Measurements from ENCODE around the gene MLYCD.

The MLYCD gene

GRCh38 chr16:83956336-83957289, 57.7 kb downstream of the MLYCD start:
- peak; percentile 81 for DNase-seq (ENCODE audit: low read depth)

GRCh38 chr16:83957296-83957855, 58.5 kb downstream of the MLYCD start:
- no peak for DNase-seq (ENCODE audit: low read depth)

GRCh38 chr16:83958137-83958845, 59.4 kb downstream of the MLYCD start:
- no peak for DNase-seq (ENCODE audit: low read depth)

GRCh38 chr16:83958846-83959565, 60.1 kb downstream of the MLYCD start:
- DNase-seq (ENCODE audit: low read depth), result no peak

- no peak for DNase-seq (ENCODE audit: low read depth)
Measured at GRCh38 chr16:83959656-83960434, 60.9 kb downstream of the MLYCD start.

GRCh38 chr16:83960521-83961249, 61.8 kb downstream of the MLYCD start:
- no peak for DNase-seq (ENCODE audit: low read depth)

GRCh38 chr16:83961591-83961990, 62.7 kb downstream of the MLYCD start:
- DNase-seq (ENCODE audit: low read depth), result no peak

GRCh38 chr16:83963277-83964119, 64.6 kb downstream of the MLYCD start:
- DNase-seq (ENCODE audit: low read depth), result no peak

GRCh38 chr16:83964684-83965443, 65.9 kb downstream of the MLYCD start:
- DNase-seq (ENCODE audit: low read depth), result no peak

GRCh38 chr16:83965444-83966152, 66.7 kb downstream of the MLYCD start:
- no peak for DNase-seq (ENCODE audit: low read depth)

GRCh38 chr16:83966153-83966696, 67.3 kb downstream of the MLYCD start:
- no peak for DNase-seq (ENCODE audit: low read depth)

- no peak for DNase-seq (ENCODE audit: low read depth)
Measured at GRCh38 chr16:83967091-83967490, 68.2 kb downstream of the MLYCD start.

GRCh38 chr16:83967838-83968305, 69.0 kb downstream of the MLYCD start, which contains the start of gene NECAB2:
Gene NECAB2 (plus strand): TSS chr16:83968244. CDS start chr16:83968649, 405 bp downstream.
- DNase-seq (ENCODE audit: low read depth), result peak; percentile 59

GRCh38 chr16:83968306-83968851, 69.5 kb downstream of the MLYCD start:
- DNase-seq (ENCODE audit: low read depth), result no peak

GRCh38 chr16:83968891-83969649, 70.2 kb downstream of the MLYCD start:
- no peak for DNase-seq (ENCODE audit: low read depth)

- DNase-seq (ENCODE audit: low read depth), result no peak
Measured at GRCh38 chr16:83969771-83970429, 71.0 kb downstream of the MLYCD start.

Measured in ELR (cell line).